NCI-H2171 (cell line): ENCODE measurements around the gene SLC2A3.
A peak's percentile ranks its signal among the peaks of the same experiment; 100 is the strongest.
"Not testable (repeated sequence)": the region's sequence is repeated elsewhere in the genome, so short reads cannot be mapped to it uniquely, and the experiment has no call there.

ENCODE experiments used
- DNase-seq: peaks from one replicate; lab custom pipeline; 2025; lab: John Stamatoyannopoulos, UW

Gene SLC2A3

DNA sequence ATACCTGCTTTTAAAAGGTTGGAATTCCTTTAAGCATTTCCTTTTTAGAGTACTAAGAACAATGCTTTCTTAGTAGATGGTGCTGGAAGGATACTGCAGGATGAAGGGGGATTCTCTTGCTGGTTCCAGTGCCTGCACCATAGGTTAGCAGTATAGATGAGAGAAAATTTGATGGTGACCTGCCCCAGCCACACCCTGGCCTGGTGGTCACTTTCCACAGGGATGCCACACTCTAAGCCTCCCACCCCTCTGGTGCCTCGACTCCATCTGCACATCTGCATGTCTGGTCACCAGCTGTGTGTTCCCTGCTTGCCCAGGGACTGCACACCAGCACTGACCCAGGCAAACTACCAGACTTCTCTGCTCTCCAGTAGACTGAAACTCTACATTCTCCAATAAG is 19.1 kb downstream of the SLC2A3 start:
- DNase-seq = no peak

DNA sequence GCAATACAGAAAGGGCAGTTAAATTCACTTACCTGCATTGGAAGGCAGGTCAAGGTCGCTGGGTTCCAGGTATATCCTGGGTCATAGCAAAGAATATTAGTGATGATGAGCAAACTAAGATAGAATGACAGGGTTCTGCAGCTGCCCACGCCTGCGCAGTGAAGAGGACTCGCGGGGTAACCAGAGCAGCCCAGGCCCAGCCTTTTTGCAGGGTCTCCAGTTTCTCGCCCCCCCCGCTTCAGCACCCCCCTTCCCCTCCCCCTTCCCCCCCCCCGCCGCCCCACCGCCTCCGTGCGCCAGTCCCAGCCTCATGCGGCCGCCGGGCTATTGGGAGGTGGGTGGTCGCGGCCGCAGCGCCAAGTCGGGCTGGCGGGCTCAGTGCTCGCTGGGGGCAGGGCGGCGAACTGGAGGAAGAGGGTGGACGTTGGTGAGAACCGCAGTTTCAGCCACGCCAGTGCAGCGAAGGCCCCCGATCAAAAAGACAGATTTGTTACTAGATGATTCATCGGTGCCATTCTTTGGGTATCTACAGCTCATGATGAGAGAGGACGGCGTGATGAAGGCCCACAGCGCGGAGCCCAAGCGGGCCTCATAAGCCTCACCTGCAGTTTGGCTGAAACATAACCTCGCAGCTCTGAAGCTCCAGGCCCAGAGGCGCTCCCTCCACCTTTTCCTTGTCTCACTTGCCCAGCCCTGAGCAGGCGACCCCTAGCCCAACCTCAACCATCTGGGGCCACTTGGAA is 20.2 kb downstream of the SLC2A3 start:
- DNase-seq = peak; percentile 83

DNA sequence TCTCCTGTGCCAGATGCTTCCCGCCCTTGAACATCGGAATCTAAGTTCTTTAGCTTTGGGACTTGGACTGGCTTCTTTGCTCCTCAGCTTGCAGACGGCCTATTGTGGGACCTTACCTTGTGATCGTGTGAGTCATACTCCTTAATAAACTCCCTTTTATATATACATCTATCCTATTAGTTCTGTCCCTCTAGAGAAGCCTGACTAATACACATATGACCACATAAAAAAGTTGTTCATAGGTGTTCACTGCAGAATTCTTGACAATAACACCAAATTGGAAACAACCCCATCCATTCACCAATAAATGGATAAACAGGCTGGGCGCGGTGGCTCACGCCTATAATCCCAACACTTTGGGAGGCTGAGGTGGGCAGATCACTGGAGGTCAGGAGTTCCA is 25.9 kb downstream of the SLC2A3 start:
- DNase-seq = not testable (repeated sequence)

DNA sequence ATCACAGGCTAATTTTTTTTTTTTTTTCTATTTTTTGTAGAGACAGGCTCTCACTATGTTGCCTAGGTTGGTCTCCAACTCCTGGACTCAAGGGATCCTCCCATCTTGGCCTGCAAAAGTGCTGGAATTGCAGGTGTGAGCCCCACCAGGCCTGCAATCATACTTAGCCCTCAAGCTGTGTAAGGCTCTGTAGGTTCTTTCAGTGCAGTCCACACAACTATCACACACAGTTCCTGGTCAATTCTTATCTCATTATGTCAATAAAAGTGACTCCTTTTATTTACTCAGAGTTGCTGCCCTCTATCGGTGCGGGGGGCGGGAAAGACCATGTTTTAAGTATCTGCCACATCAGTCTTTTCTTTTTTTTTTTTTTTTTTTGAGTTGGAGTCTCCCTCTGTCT is 29.0 kb downstream of the SLC2A3 start:
- DNase-seq = no peak

DNA sequence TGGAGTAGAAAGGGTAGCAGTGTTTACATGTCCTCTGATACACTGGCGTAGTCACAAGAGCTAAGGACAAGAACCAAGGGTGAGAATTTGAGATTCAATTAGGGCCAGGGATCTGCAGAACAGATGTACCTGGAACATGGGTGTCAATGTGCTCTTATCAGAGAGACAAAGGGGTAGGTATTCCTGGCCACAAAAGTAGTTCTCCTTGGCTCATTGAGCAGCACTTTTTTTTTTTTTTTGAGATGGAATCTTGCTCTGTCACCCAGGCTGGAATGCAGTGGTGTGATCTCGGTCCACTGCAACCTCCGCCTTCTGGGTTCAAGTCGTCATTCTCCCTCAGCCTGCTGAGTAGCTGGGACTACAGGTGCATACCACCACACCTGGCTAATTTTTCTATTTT is 29.7 kb downstream of the SLC2A3 start:
- DNase-seq = not testable (repeated sequence)

DNA sequence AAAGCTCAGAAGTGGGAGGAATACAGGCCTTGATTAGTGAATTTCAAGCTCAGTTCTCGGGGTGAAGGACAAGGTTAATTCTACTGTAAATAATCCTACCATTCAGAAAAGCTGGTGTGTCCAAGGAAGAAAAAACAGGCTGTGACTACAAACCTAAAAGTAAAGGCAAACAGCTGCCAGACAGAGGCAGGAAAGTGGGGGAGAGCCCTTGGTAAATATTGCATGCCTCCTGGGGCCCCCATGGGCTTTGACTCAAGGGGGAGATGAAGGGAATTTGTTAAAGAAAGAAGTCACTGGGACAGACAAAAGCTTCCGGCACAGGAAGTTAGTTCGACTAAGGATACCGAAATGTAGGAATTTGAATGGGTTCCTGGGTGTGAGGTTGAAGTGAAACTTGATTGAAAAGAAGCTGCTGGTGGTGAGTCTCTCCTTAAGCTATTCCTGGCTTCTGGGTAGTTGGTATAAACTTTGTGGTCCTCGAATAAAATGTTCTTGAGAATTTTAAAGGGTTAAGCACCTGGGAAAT is 30.3 kb downstream of the SLC2A3 start:
- peak; percentile 55 for DNase-seq

DNA sequence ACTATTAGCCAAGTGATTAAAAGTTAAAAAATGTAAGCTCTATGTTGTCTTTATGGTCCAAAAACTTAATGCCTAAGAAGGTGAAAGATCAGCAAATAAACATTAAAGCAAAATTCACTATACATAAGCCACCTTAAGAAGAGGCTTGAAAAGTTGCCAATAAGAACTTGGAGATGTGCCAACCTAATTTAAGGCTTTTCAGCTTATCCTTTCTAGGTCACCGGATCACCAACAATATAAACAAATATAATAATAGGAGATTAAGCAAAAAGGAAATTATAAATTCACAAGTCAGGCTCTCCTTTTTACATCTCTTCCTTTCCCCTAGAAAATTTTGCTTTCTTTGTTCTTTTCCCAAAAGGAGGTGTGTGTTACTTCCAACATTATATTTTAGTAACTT is 30.9 kb downstream of the SLC2A3 start:
- peak; percentile 84 for DNase-seq

DNA sequence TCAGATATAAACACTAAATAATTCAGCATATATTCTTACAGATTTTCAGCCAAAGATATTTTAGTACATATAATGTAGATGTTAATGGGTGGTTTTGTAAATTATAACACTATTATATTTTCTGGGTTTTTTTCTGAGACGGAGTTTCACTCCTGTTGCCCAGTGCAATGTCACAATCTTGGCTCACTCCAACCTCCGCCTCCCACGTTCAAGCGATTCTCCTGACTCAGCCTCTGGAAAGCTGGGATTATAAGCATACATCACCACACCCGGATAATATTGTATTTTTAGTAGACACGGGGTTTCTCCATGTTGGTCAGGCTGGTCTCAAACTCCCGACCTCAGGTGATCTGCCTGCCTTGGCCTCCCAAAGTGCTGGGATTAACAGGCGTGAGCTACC is 33.6 kb downstream of the SLC2A3 start:
- not testable (repeated sequence) for DNase-seq

DNA sequence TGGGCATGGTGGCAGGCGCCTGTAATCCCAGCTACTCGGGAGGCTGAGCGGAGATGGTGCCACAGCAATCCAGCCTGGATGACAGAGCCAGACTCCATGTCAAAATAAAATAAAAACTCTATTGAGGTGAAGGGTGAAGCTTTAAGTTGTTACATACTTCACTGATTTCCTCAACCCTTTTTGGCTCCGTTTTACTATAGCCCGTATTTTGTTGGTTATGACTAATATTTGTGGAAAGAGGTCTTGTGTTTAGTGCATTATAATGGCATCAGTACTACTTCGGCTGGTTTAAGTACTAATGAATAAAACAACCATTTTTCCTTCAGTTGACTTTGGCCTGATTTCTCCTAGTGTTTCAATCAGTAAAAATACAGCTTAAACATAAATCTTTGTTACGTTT is 36.2 kb downstream of the SLC2A3 start:
- DNase-seq = no peak

DNA sequence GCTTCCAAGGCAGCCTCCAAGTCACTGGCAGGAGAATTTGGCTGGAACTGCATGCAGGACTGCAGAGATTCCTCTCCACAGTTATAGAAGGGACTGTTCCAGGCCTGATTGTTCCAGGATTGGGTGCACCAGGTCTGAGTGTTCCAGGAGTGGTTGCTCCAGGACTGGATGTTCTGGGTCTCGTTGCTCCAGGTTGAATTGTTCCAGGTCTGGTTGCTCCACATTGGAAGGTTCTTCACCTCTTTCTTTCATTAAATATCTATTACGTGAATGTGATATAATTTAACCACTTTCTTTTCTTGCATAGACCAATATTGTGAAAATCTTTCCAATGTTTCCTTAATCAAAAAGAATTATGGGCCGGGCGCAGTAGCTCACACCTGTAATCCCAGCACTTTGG is 39.3 kb downstream of the SLC2A3 start:
- not testable (repeated sequence) for DNase-seq

DNA sequence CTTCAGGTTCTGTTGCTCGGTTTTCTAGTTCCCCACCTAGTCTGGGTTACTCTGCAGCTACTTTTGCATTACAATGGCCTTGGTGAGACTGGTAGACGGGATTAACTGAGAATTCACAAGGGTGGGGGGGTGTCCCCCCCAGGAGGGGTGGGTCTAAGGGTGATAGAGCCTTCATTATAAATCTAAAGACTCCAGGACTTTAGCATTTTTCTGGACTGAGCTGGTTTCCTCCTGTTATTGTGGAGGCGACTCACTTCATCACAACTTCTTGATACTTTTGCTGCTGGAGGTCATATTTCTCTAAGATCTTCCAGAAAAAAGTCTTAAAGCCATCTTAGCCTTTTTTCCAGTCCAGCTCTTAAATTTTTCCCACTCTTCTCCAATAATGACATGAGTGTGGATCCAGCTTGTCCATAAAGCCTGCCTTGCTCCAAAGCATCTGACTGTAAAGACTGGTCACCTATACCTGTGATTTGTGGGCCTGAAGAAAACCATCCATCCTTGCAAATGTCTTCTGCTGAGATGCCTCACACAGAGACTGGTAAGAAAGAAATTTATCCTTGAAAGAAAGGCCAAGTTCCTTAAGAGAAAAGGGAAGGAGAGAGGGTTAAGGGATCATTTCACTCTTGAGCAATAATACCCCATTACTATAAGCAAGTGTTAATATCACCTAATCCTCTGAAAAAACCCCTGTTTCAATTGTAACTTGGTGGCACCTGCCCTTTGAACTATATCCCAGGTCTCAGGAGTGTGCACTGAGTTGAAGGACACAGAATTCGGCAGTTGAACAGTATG is 43.6 kb downstream of the SLC2A3 start:
- DNase-seq = no peak

DNA sequence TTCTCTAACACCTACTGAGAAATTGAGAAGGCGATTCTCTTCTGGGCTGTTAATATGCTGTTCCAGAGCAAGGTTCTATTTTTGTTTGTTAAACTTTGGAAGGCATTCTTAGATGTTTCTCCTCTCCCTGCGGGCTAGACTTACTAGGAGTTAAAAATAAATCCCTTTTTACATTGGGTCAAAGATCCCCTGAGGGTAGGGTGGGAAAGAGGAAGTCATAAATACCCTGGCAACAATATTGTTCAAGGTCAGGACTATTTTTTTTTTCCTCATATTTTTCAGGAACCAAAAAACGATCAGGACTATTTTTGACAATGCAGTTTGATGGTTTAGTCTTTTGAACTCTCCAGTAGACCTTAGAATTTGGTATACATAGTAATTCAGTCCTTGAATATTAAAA is 51.3 kb downstream of the SLC2A3 start:
- no peak for DNase-seq

DNA sequence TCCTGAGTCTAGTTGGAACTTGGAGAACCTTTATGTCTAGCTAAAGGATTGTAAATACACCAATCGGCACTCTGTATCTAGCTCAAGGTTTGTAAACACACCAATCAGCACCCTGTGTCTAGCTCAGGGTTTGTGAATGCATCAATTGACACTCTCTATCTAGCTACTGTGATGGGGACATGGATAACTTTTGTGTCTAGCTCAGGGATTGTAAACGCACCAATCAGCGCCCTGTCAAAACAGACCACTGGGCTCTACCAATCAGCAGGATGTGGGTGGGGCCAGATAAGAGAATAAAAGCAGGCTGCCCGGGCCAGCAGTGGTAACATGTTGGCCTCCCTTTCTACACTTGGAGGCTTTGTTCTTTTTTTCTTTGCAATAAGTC is 54.3 kb downstream of the SLC2A3 start:
- not testable (repeated sequence) for DNase-seq

DNA sequence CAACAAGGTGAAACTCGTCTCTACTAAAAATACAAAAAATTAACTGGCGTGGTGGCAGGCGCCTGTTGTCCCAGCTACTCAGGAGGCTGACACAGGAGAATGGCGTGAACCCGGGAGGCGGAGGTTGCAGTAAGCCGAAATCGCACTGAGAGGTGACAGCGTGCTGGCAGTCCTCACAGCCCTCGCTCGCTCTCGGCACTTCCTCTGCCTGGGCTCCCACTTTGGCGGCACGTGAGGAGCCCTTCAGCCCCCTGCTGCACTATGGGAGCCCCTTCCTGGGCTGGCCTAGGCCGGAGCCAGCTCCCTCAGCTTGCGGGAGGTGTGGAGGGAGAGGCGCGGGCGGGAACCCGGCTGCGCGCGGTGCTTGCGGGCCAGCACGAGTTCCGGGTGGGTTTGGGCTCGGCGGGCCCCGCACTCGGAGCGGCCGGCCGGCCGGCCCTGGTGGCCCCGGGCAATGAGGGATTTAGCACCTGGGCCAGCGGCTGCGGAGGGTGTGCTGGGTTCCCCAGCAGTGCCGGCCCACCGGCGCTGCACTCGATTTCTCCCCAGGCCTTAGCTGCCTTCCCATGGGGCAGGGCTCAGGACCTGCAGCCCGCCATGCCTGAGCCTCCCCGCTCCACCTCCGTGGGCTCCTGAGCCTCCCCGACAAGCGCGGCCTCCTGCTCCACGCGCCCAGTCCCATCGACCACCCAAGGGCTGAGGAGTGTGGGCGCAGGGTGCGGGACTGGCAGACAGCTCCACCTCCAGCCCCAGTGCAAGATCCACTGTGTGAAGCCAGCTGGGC is 54.8 kb downstream of the SLC2A3 start:
- DNase-seq = not testable (repeated sequence)

DNA sequence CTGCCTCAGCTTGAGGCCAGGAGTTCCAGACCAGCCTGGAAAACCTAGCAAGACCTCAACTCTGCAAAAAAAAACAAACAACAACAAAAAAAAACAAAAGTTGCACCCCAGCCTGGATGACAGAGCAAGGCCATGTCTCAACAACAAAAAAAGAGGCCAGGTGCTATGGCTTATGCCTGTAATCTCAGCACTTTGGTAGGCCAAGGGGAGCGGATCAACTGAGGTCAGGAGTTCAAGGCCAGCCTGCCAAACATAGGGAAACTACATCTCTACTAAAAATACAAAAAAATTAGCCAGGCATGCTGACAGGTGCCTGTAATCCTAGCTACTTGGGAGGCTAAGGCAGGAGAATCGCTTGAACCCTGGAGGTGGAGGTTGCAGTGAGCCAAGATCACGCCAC is 56.7 kb downstream of the SLC2A3 start:
- DNase-seq = no peak

DNA sequence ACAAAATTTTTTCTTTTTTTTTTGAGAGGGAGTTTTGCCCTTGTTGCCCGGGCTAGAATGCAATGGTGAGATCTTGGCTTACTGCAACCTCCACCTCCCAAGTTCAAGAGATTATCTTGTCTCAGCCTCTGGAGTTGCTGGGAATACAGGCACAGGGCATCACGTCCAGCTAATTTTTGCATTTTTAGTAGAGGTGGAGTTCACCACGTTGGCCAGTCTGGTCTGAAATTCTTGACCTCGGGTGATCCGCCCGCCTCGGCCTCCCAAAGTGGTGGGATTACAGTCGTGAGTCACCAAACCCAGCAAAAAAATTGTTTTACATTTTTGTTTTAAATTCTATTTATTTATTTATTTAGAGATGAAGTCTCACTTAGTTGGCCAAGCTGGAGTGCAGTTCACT is 58.6 kb downstream of the SLC2A3 start:
- DNase-seq = no peak

DNA sequence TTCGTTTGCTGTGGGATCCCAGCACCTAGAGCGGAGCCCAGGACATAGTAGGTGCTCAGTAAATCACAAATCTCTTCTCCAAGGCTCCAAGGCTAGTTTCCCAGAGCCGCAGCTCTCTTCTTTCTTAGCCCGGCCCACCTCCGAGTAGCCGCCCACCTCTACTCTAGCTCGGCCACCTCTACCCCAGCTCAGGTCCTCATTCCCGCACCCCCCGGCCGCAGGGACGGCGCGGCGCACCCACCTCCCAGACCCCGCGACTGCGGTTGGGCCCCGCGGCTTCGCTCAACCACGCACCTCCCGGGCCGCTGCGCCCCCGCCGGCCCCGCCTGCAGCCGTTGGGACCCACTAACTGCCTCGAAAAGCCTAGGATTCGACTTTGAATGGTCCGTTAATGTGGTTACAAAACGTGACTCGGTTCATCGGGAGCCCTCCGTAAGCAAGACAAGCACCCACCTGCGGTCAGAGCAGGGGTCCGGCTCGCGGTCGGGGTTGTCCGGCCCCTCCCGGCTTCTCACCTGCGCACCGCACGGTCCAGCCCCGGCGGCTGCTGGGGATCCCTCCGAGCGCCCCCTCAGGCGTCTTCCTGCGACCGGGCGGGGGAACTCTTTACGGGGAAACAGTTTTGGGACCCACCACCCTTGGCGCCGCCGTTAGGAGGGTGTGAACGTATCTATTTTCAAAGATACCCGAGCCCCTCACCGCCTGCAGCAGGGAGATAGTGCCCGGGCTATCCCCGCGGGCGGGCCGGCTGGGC is 63.2 kb downstream of the SLC2A3 start, which contains the start of gene SLC2A14:
SLC2A14 (minus strand) TSS at position 350 of the 754 bp plus-strand sequence. CDS start 3,035 bp downstream, outside the sequence.
- DNase-seq = no peak

DNA sequence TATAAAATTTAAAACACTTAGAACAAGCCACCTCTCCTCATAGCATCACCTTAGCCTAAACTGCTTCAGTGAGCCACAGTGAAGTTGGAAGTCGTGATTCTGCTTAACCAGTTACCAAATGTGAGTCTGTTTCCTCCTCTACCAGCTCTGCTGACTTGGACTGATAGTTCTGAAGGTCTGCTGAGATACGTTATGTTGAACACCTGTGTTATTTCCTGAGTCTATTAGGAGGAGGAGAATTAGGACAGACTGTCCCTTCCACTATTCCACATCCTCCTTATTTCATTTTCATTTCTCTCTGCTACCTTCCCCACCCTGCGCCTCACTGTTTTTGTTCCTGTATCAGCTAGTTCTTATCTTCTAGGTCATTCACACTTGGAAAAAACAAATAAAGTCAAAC is 65.7 kb downstream of the SLC2A3 start:
- no peak for DNase-seq
